ENCODE measurements around the gene CDH23. TPM values are rescaled to one million over a fixed set of nuclear protein-coding genes. Genes with fewer than 3 reads are reported as not detected.
A peak's percentile ranks its signal among the peaks of the same experiment; 100 is the strongest.

CDH23 gene
- total and polyA plus RNA-seq, 9 of the 15 experiments (the other 6 are each of a cell fraction or from before 2014, with no cell fraction given): 0.18 to 1.2 (median 0.47) TPM

DNA sequence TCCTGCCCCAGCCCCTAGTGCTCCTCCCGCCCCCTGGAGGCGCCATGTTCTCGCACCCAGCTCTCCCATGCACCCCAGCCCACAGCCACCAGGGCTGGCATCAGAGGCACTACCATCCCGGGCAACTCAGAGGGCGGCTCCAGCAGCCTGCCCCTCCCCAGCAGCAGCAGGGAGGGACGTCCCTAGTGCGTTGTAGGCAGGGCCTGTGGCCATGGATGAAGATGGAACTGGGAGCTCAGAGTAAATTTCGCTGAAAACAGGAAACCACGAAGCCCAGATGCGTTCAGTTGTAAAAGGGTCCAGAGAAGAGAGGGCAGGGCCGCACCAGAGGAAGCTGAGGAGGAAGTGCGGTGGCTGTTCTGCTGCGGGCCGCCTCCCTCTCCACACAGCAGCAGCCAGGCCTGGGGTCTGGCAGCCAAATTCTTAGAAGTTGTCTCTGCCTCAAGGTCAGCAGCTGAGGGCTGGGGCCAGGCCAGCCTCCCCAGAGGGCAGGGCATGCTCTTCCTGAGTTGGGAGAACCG is 352.0 kb downstream of the CDH23 start (continued):
- TF ChIP-seq, protein P1, sequence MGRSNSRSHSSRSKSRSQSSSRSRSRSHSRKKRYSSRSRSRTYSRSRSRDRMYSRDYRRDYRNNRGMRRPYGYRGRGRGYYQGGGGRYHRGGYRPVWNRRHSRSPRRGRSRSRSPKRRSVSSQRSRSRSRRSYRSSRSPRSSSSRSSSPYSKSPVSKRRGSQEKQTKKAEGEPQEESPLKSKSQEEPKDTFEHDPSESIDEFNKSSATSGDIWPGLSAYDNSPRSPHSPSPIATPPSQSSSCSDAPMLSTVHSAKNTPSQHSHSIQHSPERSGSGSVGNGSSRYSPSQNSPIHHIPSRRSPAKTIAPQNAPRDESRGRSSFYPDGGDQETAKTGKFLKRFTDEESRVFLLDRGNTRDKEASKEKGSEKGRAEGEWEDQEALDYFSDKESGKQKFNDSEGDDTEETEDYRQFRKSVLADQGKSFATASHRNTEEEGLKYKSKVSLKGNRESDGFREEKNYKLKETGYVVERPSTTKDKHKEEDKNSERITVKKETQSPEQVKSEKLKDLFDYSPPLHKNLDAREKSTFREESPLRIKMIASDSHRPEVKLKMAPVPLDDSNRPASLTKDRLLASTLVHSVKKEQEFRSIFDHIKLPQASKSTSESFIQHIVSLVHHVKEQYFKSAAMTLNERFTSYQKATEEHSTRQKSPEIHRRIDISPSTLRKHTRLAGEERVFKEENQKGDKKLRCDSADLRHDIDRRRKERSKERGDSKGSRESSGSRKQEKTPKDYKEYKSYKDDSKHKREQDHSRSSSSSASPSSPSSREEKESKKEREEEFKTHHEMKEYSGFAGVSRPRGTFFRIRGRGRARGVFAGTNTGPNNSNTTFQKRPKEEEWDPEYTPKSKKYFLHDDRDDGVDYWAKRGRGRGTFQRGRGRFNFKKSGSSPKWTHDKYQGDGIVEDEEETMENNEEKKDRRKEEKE (IDR thresholded peaks at IDR 0.05; ENCODE audit: borderline replicate concordance in 1 of 2, control insufficient read depth in 1 of 2, low read depth in 2 of 2, low read length in 1 of 2): no peak
- TF ChIP-seq, protein P2, sequence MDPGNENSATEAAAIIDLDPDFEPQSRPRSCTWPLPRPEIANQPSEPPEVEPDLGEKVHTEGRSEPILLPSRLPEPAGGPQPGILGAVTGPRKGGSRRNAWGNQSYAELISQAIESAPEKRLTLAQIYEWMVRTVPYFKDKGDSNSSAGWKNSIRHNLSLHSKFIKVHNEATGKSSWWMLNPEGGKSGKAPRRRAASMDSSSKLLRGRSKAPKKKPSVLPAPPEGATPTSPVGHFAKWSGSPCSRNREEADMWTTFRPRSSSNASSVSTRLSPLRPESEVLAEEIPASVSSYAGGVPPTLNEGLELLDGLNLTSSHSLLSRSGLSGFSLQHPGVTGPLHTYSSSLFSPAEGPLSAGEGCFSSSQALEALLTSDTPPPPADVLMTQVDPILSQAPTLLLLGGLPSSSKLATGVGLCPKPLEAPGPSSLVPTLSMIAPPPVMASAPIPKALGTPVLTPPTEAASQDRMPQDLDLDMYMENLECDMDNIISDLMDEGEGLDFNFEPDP (CRISPR knock-in tag; IDR thresholded peaks at IDR 0.05): no peak
- TF ChIP-seq, protein P3, sequence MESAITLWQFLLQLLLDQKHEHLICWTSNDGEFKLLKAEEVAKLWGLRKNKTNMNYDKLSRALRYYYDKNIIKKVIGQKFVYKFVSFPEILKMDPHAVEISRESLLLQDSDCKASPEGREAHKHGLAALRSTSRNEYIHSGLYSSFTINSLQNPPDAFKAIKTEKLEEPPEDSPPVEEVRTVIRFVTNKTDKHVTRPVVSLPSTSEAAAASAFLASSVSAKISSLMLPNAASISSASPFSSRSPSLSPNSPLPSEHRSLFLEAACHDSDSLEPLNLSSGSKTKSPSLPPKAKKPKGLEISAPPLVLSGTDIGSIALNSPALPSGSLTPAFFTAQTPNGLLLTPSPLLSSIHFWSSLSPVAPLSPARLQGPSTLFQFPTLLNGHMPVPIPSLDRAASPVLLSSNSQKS (CRISPR knock-in tag; IDR thresholded peaks at IDR 0.05): peak; percentile 47; the same call in 1 of the 2 replicates
- TF ChIP-seq ZNF584 (CRISPR knock-in tag; IDR thresholded peaks at IDR 0.05; ENCODE audit: low read depth): peak; percentile 29
- TF ChIP-seq ZNF436 (CRISPR knock-in tag; IDR thresholded peaks at IDR 0.05): no peak
- TF ChIP-seq SP2 (IDR thresholded peaks at IDR 0.05; ENCODE audit: extremely low read depth, low read depth, low read length, poor library complexity, severe bottlenecking): no peak
- no peak for TF ChIP-seq PHF20 (IDR thresholded peaks at IDR 0.05; ENCODE audit: partially characterized antibody)
- TF ChIP-seq, protein P4, sequence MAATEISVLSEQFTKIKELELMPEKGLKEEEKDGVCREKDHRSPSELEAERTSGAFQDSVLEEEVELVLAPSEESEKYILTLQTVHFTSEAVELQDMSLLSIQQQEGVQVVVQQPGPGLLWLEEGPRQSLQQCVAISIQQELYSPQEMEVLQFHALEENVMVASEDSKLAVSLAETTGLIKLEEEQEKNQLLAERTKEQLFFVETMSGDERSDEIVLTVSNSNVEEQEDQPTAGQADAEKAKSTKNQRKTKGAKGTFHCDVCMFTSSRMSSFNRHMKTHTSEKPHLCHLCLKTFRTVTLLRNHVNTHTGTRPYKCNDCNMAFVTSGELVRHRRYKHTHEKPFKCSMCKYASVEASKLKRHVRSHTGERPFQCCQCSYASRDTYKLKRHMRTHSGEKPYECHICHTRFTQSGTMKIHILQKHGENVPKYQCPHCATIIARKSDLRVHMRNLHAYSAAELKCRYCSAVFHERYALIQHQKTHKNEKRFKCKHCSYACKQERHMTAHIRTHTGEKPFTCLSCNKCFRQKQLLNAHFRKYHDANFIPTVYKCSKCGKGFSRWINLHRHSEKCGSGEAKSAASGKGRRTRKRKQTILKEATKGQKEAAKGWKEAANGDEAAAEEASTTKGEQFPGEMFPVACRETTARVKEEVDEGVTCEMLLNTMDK (IDR thresholded peaks at IDR 0.05; ENCODE audit: borderline replicate concordance, insufficient read depth, low read depth, low read length, poor library complexity, severe bottlenecking): peak; percentile 4
- TF ChIP-seq HDAC1 (IDR thresholded peaks at IDR 0.05): no peak
- TF ChIP-seq, protein P5, sequence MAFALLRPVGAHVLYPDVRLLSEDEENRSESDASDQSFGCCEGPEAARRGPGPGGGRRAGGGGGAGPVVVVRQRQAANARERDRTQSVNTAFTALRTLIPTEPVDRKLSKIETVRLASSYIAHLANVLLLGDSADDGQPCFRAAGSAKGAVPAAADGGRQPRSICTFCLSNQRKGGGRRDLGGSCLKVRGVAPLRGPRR (CRISPR knock-in tag; IDR thresholded peaks at IDR 0.05): no peak
- TF ChIP-seq, protein P6, sequence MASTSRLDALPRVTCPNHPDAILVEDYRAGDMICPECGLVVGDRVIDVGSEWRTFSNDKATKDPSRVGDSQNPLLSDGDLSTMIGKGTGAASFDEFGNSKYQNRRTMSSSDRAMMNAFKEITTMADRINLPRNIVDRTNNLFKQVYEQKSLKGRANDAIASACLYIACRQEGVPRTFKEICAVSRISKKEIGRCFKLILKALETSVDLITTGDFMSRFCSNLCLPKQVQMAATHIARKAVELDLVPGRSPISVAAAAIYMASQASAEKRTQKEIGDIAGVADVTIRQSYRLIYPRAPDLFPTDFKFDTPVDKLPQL (IDR thresholded peaks at IDR 0.05; ENCODE audit: extremely low read depth, insufficient read length): no peak
- no peak for TF ChIP-seq TAF7 (tag; IDR thresholded peaks at IDR 0.05)
- TF ChIP-seq, protein P7, sequence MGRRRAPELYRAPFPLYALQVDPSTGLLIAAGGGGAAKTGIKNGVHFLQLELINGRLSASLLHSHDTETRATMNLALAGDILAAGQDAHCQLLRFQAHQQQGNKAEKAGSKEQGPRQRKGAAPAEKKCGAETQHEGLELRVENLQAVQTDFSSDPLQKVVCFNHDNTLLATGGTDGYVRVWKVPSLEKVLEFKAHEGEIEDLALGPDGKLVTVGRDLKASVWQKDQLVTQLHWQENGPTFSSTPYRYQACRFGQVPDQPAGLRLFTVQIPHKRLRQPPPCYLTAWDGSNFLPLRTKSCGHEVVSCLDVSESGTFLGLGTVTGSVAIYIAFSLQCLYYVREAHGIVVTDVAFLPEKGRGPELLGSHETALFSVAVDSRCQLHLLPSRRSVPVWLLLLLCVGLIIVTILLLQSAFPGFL (CRISPR knock-in tag; IDR thresholded peaks at IDR 0.05): no peak
- no peak for TF ChIP-seq RFX1 (IDR thresholded peaks at IDR 0.05)
- no peak for TF ChIP-seq ZKSCAN3 (CRISPR knock-in tag; IDR thresholded peaks at IDR 0.05)
- TF ChIP-seq CAMTA2 (CRISPR knock-in tag; conservative IDR thresholded peaks at IDR 0.05): no peak
- no peak for TF ChIP-seq FOXM1 (IDR thresholded peaks at IDR 0.05; ENCODE audit: low read depth)
- TF ChIP-seq FOXM1 (CRISPR knock-in tag; IDR thresholded peaks at IDR 0.05; ENCODE audit: low read depth): no peak
